DND-41 (cell line): ENCODE data around the gene PPP1R14C.

Experiments used
- ATAC-seq: fragments of 200-7000 bp; cut with Tn5 transposase; 3 replicates; pipeline ENCODE4 v1.9.1; 2021; ENCODE audit warnings: low read depth; ENCODE audit not compliant: insufficient read depth
- DNase-seq: peaks from one replicate; pipeline ENCODE4 v3.0.0-alpha.2; 2020
- H2AFZ ChIP-seq: 2 replicates; pipeline ENCODE4 v1.6.0; 2012; ENCODE audit warnings: low read depth, low read length
- H3K27ac ChIP-seq: 2 replicates; pipeline ENCODE4 v1.5.1; 2012; ENCODE audit warnings: low read length, inconsistent platforms
- H3K27me3 ChIP-seq: fragments of 200-600 bp; sonication (generic); 2 replicates; pipeline ENCODE4 v1.6.0; 2012; ENCODE audit warnings: low read length, mild to moderate bottlenecking, inconsistent platforms; ENCODE audit not compliant: insufficient read depth, poor library complexity
- H3K36me3 ChIP-seq: 2 replicates; pipeline ENCODE4 v1.5.1; 2012; ENCODE audit warnings: low read length, inconsistent platforms; ENCODE audit not compliant: insufficient read depth
- H3K4me1 ChIP-seq: 2 replicates; pipeline ENCODE4 v1.5.1; 2012; ENCODE audit warnings: mild to moderate bottlenecking, low read length; ENCODE audit not compliant: insufficient read depth
- H3K4me2 ChIP-seq: 2 replicates; pipeline ENCODE4 v1.6.0; 2012; ENCODE audit warnings: mild to moderate bottlenecking, moderate library complexity, low read length, inconsistent platforms; ENCODE audit not compliant: insufficient read depth
- H3K4me3 ChIP-seq, 2 experiments: fragments of 200-600 bp in 1 of 2; shearing (Covaris generic) in 1 of 2; 2 replicates each; pipeline ENCODE4 v1.5.1; 2012 to 2016; ENCODE audit warnings: inconsistent platforms in 2 of 2, low read length in 2 of 2, mild to moderate bottlenecking in 2 of 2, low read depth in 1 of 2, moderate library complexity in 1 of 2
- H3K79me2 ChIP-seq: 2 replicates; pipeline ENCODE4 v1.6.0; 2012; ENCODE audit warnings: low read length, inconsistent platforms; ENCODE audit not compliant: insufficient read depth
- H3K9ac ChIP-seq: 2 replicates; pipeline ENCODE4 v1.6.0; 2012; ENCODE audit warnings: low read depth, mild to moderate bottlenecking, inconsistent platforms, low read length, moderate library complexity
- H3K9me3 ChIP-seq: 2 replicates; pipeline ENCODE4 v1.5.1; 2012; ENCODE audit warnings: low read length, moderate library complexity, mild to moderate bottlenecking, inconsistent platforms; ENCODE audit not compliant: insufficient read depth, severe bottlenecking
- H4K20me1 ChIP-seq: 2 replicates; pipeline ENCODE4 v1.6.0; 2012; ENCODE audit warnings: low read length; ENCODE audit not compliant: insufficient read depth
- EZH2 ChIP-seq: IDR thresholded peaks from 3 replicates; pipeline ENCODE4 v1.6.1; 2012; ENCODE audit warnings: borderline replicate concordance, low read depth, mild to moderate bottlenecking, moderate library complexity, low read length, inconsistent platforms; ENCODE audit not compliant: severe bottlenecking
- TF ChIP-seq, protein P1 (sequence below): IDR thresholded peaks from 2 replicates; pipeline ENCODE4 v1.5.1; 2012; ENCODE audit warnings: borderline replicate concordance, low read length, moderate library complexity, mild to moderate bottlenecking; ENCODE audit not compliant: poor library complexity, severe bottlenecking; ENCODE audit errors: extremely low read depth

PPP1R14C gene

DNA sequence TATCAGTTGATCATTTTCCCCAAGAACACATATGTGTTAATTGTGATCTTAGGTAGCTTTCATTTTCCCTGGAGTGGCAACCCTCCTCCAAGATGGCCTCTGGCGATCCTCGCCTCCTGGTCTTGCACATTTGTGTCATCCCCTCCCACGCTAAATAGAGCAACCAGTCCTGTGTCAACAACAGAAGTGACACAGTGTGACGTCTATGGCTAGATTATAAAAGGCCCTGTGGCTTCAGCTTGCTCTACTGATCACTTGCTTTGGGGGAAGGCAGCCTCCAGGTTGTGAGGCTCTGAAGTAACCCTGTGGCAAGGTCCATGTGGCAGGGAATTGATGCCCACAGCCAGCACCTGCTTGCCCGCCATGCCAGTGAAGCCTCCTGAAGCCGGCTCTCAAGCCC, 30.6 kb upstream of the PPP1R14C start:
- Histone ChIP-seq H3K4me2 (no peak overlapping the region), H3K79me2 (no peaks in the 10 kb centered on the region), H2AFZ (no peak overlapping the region), H3K27ac (no peak overlapping the region), H3K9me3 (no peaks in the 10 kb centered on the region), H3K36me3 (no peaks in the 10 kb centered on the region), H3K4me1 (no peaks in the 10 kb centered on the region), H4K20me1 (no peaks in the 10 kb centered on the region), H3K9ac (no peak overlapping the region), H3K27me3 (peaks cover 8% of the 10 kb centered on the region), H3K4me3 (no peak overlapping the region)
- ATAC-seq, result no peak
- no peak for TF ChIP-seq EZH2
- TF ChIP-seq, protein P1, sequence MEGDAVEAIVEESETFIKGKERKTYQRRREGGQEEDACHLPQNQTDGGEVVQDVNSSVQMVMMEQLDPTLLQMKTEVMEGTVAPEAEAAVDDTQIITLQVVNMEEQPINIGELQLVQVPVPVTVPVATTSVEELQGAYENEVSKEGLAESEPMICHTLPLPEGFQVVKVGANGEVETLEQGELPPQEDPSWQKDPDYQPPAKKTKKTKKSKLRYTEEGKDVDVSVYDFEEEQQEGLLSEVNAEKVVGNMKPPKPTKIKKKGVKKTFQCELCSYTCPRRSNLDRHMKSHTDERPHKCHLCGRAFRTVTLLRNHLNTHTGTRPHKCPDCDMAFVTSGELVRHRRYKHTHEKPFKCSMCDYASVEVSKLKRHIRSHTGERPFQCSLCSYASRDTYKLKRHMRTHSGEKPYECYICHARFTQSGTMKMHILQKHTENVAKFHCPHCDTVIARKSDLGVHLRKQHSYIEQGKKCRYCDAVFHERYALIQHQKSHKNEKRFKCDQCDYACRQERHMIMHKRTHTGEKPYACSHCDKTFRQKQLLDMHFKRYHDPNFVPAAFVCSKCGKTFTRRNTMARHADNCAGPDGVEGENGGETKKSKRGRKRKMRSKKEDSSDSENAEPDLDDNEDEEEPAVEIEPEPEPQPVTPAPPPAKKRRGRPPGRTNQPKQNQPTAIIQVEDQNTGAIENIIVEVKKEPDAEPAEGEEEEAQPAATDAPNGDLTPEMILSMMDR, result no peak
- DNase-seq, result no peak

DNA sequence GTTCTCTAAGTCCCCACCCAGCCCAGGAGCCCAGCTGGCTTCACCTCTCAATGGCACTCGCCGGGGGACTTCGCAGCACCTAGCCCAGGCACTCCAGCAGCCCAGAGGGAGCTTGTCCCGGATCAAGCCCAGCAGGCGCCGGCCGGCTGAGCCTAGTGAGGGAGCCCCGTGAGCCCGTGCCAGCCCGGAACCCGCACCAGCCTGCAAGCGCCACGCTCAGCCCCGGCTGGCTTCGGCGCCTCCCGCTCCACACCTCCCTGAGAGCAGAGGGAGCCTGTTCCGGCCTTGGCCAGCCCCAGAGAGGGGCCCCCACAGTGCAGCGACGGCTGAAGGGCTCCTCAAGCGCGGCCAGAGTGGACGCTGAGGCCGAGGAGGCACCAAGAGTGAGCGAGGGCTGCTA, 27.1 kb upstream of the PPP1R14C start:
- Histone ChIP-seq H3K4me2 (no peak overlapping the region), H3K9ac (no peak overlapping the region), H3K4me1 (no peaks in the 10 kb centered on the region), H2AFZ (no peak overlapping the region), H3K27ac (no peak overlapping the region), H3K4me3 (no peak overlapping the region), H3K36me3 (no peaks in the 10 kb centered on the region), H3K79me2 (no peaks in the 10 kb centered on the region), H3K9me3 (no peaks in the 10 kb centered on the region), H4K20me1 (no peaks in the 10 kb centered on the region), H3K27me3 (peaks cover 8% of the 10 kb centered on the region)
- TF ChIP-seq, protein P1, result no peak
- DNase-seq, result no peak
- ATAC-seq, result no peak

DNA sequence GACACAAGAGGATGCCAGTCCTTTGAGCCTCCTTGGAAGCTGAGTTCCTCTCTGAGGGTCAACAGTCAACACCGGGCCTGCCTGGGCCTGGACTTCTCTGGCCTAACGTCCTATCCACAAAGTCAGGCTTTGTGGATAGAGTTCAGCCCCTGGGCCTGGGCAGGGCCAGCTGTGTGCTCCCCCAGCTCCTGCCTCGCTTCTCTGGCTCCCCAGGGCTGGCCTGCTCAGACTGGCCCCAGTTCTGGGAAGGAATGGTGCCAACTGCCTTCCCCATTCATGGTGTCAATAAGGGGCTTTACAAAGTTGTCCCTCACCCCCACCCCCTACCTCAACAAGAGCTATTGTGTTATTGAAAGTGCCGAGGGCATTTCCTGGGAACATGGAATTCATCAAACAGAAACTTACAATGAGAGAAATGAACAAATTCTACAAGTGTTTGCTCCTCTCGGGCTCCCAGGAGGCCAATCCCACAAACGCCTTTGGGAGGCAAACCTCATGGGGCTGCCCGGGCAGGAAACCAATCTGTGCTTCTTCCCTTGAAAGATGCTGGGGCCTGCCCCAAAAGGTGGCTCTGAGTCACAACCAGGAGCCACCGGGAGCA, 26.5 kb upstream of the PPP1R14C start:
- TF ChIP-seq, protein P1, result no peak
- TF ChIP-seq EZH2, result no peak
- H3K9ac ChIP-seq, result no peak overlapping the region
- no peak for ATAC-seq
- H3K27me3 ChIP-seq, result peaks cover 6% of the 10 kb centered on the region
- no peaks in the 10 kb centered on the region for H4K20me1 ChIP-seq
- H3K36me3 ChIP-seq, result no peaks in the 10 kb centered on the region
- H3K27ac ChIP-seq, result no peak overlapping the region
- no peaks in the 10 kb centered on the region for H3K79me2 ChIP-seq
- H3K4me1 ChIP-seq, result no peaks in the 10 kb centered on the region
- no peaks in the 10 kb centered on the region for H3K9me3 ChIP-seq
- no peak overlapping the region for H3K4me3 ChIP-seq
- no peak overlapping the region for H3K4me2 ChIP-seq
- H2AFZ ChIP-seq, result no peak overlapping the region
- no peak for DNase-seq

DNA sequence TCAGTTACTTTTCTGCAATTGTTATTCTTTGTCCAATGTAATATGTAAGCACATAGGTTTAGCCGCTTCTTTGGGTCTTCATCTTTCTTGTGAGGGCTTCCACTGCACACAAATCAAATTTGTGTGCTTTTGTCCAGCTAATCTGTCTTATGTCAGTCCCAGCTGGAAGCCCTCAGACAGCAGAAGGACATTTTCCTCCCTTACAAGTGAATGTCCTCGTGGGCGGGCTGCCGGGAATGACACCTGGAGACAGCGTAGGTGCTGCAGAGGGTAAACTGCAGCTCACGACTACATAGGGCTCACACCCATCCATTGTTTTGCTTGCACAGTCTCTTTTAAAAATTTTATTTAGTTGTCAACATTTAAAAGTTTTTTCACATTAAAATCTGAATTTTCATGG, 24.6 kb upstream of the PPP1R14C start:
- Histone ChIP-seq H4K20me1 (no peaks in the 10 kb centered on the region), H3K79me2 (no peaks in the 10 kb centered on the region), H3K4me3 (no peak overlapping the region), H3K4me2 (no peak overlapping the region), H3K27ac (no peak overlapping the region), H3K9me3 (no peaks in the 10 kb centered on the region), H3K9ac (no peak overlapping the region), H3K36me3 (no peaks in the 10 kb centered on the region), H2AFZ (no peak overlapping the region), H3K4me1 (no peaks in the 10 kb centered on the region), H3K27me3 (peaks cover 3% of the 10 kb centered on the region)
- no peak for DNase-seq
- no peak for TF ChIP-seq EZH2
- TF ChIP-seq, protein P1, result no peak
- ATAC-seq, result no peak
